Caco-2 (cell line): ENCODE measurements around the gene CASP6. TPM values are rescaled to one million over a fixed set of nuclear protein-coding genes. Genes with fewer than 3 reads are reported as not detected.

ENCODE experiments used
- BruUV-seq: library from RNA; stranded (reverse); fragments of 400-500 nt; replicated peaks from 2 replicates; lab custom pipeline; 2021; lab: Mats Ljungman, UMichigan
- CTCF ChIA-PET: fragments of 300-600 bp; sonication (Branson Sonifier 250); formaldehyde crosslinking; loops from one replicate; lab custom pipeline; 2022; ENCODE audit warnings: antibody characterized with exemption; lab: Charles Lee
- POLR2A ChIA-PET: fragments of 300-600 bp; sonication (Branson Sonifier 250); formaldehyde crosslinking; loops from one replicate; lab custom pipeline; 2022; ENCODE audit warnings: antibody characterized with exemption; lab: Charles Lee
- DNase-seq, 2 experiments: peaks; one replicate each; pipeline versions ENCODE4 v3.0.0 to v3.0.0-alpha.2; 2020 to 2022
- H3K27me3 ChIP-seq: replicated peaks from 2 replicates; pipeline ENCODE4 v1.6.0; 2011; ENCODE audit warnings: low read length; ENCODE audit not compliant: control insufficient read depth, insufficient read depth
- H3K36me3 ChIP-seq: 2 replicates; pipeline ENCODE4 v1.5.1; 2011; ENCODE audit warnings: low read length; ENCODE audit not compliant: control insufficient read depth, insufficient read depth
- H3K4me1 ChIP-seq: fragments of 250-450 bp; sonication (Bioruptor Pico); 2 replicates; pipeline ENCODE4 v1.5.1; 2020; ENCODE audit warnings: mild to moderate bottlenecking
- H3K4me3 ChIP-seq: 2 replicates; pipeline ENCODE4 v1.5.1; 2011; ENCODE audit warnings: low read depth, mild to moderate bottlenecking, control low read depth, low read length
- H3K9me3 ChIP-seq: fragments of 250-450 bp; sonication (Bioruptor Pico); 2 replicates; pipeline ENCODE4 v1.5.1; 2020; ENCODE audit warnings: mild to moderate bottlenecking, moderate library complexity
- H3K27ac Mint-ChIP-seq: one replicate; pipeline ENCODE4 v1.8.0; 2022; ENCODE audit warnings: mixed read lengths; ENCODE audit not compliant: unreplicated experiment
- H3K27me3 Mint-ChIP-seq: one replicate; pipeline ENCODE4 v1.8.0; 2022; ENCODE audit warnings: mixed read lengths; ENCODE audit not compliant: insufficient read depth, unreplicated experiment
- H3K36me3 Mint-ChIP-seq: one replicate; pipeline ENCODE4 v1.8.0; 2022; ENCODE audit warnings: mild to moderate bottlenecking, mixed read lengths; ENCODE audit not compliant: insufficient read depth, unreplicated experiment
- H3K4me1 Mint-ChIP-seq: one replicate; pipeline ENCODE4 v1.8.0; 2022; ENCODE audit warnings: low read depth, mixed read lengths; ENCODE audit not compliant: unreplicated experiment
- H3K4me3 Mint-ChIP-seq: one replicate; pipeline ENCODE4 v1.8.0; 2022; ENCODE audit warnings: mild to moderate bottlenecking, moderate library complexity, mixed read lengths; ENCODE audit not compliant: unreplicated experiment
- H3K9me3 Mint-ChIP-seq: one replicate; pipeline ENCODE4 v1.8.0; 2022; ENCODE audit warnings: mixed read lengths; ENCODE audit not compliant: unreplicated experiment
- intact Hi-C: fragments of 100-400 bp; cut with micrococcal nuclease; formaldehyde crosslinking; loops from one replicate; pipeline ENCODE4 v1.10.0; 2022; ENCODE audit not compliant: unreplicated experiment
- total RNA-seq: library from RNA; stranded (reverse); gene quantifications from 2 replicates; pipeline ENCODE4 v1.2.3, GENCODE V29; 2022
- TF ChIP-seq, protein P1 (sequence below), 2 experiments: fragments of 200-600 bp in 1 of 2; IDR thresholded peaks; 1 replicate in 1 of 2; 2 replicates in 1 of 2; pipeline versions ENCODE4 v1.5.1 to v1.8.0; 2011 to 2022; ENCODE audit warnings: antibody characterized with exemption in 1 of 2, control low read depth in 1 of 2, inconsistent platforms in 1 of 2, low read depth in 1 of 2, low read length in 1 of 2, mild to moderate bottlenecking in 1 of 2, moderate library complexity in 1 of 2; ENCODE audit not compliant: insufficient read depth in 1 of 2, severe bottlenecking in 1 of 2, unreplicated experiment in 1 of 2

CASP6 gene
- total RNA-seq, 1 experiment from 2014 or later: 35.9 TPM

DNA sequence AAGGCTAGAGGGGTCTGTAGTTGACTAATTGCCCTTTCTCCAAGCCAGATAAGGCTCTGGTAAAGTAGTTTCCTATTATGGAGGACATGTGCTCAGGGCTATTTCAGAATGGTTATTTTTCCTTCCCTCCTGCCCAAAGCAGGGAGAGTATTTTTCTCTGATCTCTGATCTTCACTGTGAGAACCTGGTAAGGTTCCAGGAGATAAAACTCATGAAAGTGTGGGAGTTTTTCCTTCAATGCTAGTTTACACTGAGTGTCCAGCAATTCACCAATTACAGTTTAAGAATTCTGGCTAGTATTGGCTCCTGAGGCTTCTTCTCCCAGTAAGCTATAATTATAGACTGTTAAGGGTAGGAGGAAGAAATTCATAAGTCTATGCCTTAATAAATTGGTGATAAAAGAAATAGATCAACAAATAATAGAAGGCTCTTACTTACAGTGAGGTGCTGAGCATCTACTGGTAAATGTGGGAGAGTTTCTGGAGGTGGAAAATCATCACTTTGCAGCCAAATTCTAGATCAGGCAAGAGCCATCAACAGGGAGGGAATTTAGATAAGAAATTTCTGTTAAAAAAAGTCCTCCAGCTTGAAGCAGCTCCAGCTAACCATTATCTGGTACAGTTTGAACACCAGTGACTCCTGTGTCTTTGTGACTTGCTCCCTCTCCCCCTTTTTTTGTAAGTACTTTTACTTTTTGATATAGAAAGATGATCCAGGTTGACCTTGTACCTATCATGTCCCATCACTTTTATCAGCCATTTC is 30.9 kb downstream of the CASP6 start:
- H3K9me3 ChIP-seq: no peaks in the 10 kb centered on the region
- H3K27me3 Mint-ChIP-seq: peaks cover 20% of the 10 kb centered on the region

DNA sequence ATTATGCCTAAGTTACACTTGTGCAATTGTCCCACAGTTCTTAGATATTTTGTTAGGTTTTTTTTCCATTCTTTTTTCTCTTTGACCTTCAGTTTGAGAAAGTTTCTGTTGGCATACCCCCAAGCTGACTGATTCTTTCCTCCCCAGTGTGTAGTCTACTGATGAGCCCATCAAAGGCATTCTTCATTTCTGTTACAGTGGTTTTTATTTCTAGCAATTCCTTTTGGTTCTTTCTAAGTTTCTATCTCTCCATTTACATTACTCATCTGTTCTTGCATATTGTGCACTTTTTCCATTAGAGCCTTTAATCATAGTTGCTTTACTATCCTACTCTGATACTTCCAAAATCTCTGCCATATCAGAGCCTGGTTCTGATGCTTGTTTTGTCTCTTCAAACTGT is 31.9 kb downstream of the CASP6 start:
- Histone ChIP-seq H3K4me1 (no peaks in the 10 kb centered on the region), H3K4me3 (no peak overlapping the region), H3K27me3 (no peaks in the 10 kb centered on the region), H3K9me3 (no peaks in the 10 kb centered on the region), H3K36me3 (no peaks in the 10 kb centered on the region)
- Mint-ChIP-seq H3K27ac (no peak overlapping the region), H3K4me3 (no peak overlapping the region), H3K9me3 (peaks cover 11% of the 10 kb centered on the region), H3K36me3 (no peaks in the 10 kb centered on the region), H3K27me3 (peaks cover 20% of the 10 kb centered on the region), H3K4me1 (no peaks in the 10 kb centered on the region)
- CTCF ChIA-PET: no interaction called here
- BruUV-seq: no TSS peak
- intact Hi-C loops: no loop called here
- no peak for DNase-seq
- TF ChIP-seq, protein P1, sequence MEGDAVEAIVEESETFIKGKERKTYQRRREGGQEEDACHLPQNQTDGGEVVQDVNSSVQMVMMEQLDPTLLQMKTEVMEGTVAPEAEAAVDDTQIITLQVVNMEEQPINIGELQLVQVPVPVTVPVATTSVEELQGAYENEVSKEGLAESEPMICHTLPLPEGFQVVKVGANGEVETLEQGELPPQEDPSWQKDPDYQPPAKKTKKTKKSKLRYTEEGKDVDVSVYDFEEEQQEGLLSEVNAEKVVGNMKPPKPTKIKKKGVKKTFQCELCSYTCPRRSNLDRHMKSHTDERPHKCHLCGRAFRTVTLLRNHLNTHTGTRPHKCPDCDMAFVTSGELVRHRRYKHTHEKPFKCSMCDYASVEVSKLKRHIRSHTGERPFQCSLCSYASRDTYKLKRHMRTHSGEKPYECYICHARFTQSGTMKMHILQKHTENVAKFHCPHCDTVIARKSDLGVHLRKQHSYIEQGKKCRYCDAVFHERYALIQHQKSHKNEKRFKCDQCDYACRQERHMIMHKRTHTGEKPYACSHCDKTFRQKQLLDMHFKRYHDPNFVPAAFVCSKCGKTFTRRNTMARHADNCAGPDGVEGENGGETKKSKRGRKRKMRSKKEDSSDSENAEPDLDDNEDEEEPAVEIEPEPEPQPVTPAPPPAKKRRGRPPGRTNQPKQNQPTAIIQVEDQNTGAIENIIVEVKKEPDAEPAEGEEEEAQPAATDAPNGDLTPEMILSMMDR (IDR thresholded peaks at IDR 0.05; ENCODE audit: insufficient read depth in 1 of 2, low read depth in 1 of 2, low read length in 1 of 2, severe bottlenecking in 1 of 2, unreplicated experiment in 1 of 2): no peak
- POLR2A ChIA-PET: no interaction called here

More for the DNA sequence above, 30.9 kb downstream of the CASP6 start:
- TF ChIP-seq, protein P1 (IDR thresholded peaks at IDR 0.05; ENCODE audit: insufficient read depth in 1 of 2, low read depth in 1 of 2, low read length in 1 of 2, severe bottlenecking in 1 of 2, unreplicated experiment in 1 of 2): no peak
- no peaks in the 10 kb centered on the region for H3K36me3 Mint-ChIP-seq
- H3K4me3 ChIP-seq: no peak overlapping the region
- H3K9me3 Mint-ChIP-seq: peaks cover 11% of the 10 kb centered on the region
- POLR2A ChIA-PET: no interaction called here
- CTCF ChIA-PET: no interaction called here
- DNase-seq: no peak
- H3K36me3 ChIP-seq: no peaks in the 10 kb centered on the region
- H3K4me3 Mint-ChIP-seq: no peak overlapping the region
- no TSS peak for BruUV-seq
- H3K27me3 ChIP-seq: no peaks in the 10 kb centered on the region
- H3K27ac Mint-ChIP-seq: no peak overlapping the region
- H3K4me1 ChIP-seq: no peaks in the 10 kb centered on the region
- no peaks in the 10 kb centered on the region for H3K4me1 Mint-ChIP-seq
- intact Hi-C loops: no loop called here

DNA sequence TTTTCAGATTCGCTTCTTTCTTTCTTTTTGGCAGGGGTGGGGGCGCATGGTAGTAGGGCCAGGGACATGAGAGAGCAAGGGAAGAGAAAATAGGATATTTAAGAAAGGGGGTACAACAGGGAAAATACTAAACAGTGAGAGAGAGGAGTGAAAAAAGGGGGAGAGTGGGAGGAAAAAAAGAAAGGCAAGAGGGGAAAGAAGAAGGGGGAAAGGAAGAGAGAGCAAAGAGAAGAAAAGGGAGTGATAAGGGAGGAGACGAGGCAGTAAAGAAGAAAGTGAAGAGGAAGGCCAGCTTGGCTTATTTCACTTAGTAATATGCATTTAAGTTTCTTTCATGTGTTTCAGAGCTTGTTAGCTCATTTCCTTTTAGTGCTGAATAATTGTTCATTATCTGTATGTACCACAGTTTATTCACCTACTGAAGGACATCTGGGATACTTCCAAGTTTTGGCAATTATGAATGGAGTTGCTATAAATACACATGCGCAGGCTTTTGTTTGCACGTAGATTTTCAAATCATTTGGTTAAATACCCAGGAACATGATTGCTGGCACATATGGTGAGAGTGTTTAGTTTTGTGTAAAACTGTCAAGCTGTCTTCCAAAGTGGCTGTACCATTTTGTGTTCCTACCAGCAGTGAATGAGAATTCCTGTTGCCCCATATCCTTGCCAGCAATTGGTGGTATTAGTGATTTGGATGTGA is 37.3 kb downstream of the CASP6 start:
- no peak for DNase-seq
- Histone ChIP-seq H3K27me3 (no peaks in the 10 kb centered on the region), H3K9me3 (no peaks in the 10 kb centered on the region), H3K4me3 (no peak overlapping the region), H3K36me3 (no peaks in the 10 kb centered on the region), H3K4me1 (no peaks in the 10 kb centered on the region)
- ChIA-PET POLR2A (no interaction called here), CTCF (no interaction called here)
- Mint-ChIP-seq H3K36me3 (no peaks in the 10 kb centered on the region), H3K27ac (no peak overlapping the region), H3K9me3 (peaks cover under 1% of the 10 kb centered on the region), H3K4me3 (no peak overlapping the region), H3K4me1 (no peaks in the 10 kb centered on the region), H3K27me3 (peaks cover 16% of the 10 kb centered on the region)
- BruUV-seq: no TSS peak
- intact Hi-C loops: no loop called here
- TF ChIP-seq, protein P1 (IDR thresholded peaks at IDR 0.05; ENCODE audit: insufficient read depth in 1 of 2, low read depth in 1 of 2, low read length in 1 of 2, severe bottlenecking in 1 of 2, unreplicated experiment in 1 of 2): no peak
